GM04503 (cell line): ENCODE data around the gene RBKS.
"Not testable (repeated sequence)": the region's sequence is repeated elsewhere in the genome, so short reads cannot be mapped to it uniquely, and the experiment has no call there.

ENCODE experiments used
- DNase-seq: peaks from one replicate; pipeline ENCODE4 v3.0.0-alpha.2; 2012; ENCODE audit warnings: low read depth

The RBKS gene

DNA sequence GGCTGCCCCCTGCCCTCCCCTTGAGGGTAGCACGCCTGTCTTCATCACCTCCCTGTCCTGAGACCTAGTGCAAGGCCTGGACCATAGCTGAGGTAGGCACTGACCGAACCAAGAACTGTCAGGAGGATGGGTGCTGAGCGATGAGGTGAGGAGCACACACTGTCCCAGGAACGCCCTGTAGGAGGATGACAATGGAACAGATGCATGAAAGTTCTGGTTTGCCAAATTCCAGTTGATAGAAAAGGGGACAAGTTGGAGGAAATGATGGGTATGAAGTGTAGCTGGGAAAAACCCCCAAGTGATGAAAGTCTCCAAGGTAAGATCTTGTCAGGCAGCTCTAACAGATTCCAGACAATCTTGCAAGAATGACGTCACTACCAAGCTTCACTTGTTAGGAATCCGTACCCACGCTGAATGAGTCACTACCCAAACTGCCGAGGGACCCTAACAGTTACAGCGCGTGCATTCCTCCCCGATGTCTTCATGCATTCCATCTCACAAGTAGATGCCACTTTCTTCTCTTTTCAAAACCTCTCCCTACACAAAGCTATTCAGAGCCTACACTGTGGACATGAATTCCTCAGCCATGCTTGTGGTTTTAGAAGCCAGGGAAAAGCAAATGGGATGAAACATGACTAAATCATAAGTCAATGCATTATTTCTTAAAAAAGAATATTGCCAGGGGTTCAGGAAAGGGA lies 91.1 kb downstream of the RBKS start:
- DNase-seq = peak; percentile 100

DNA sequence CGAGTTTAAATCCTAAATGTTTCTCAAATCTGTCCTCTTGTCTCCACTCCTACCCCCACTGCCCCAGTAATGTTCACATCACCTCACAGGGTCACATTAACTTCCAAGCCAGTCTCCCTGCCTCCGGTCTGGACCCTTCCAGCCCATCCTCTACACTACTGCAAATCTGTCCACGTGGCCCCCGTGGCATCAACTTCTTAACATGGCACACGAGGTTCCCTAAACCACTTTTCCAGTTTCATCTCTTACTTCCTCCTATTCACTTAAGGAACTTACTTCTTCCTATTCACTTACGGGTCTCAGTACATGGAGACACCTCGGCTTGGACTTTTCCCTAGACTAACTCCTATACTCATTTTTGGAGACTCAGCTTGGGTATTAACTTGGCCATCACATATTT lies 91.7 kb downstream of the RBKS start:
- no peak for DNase-seq

DNA sequence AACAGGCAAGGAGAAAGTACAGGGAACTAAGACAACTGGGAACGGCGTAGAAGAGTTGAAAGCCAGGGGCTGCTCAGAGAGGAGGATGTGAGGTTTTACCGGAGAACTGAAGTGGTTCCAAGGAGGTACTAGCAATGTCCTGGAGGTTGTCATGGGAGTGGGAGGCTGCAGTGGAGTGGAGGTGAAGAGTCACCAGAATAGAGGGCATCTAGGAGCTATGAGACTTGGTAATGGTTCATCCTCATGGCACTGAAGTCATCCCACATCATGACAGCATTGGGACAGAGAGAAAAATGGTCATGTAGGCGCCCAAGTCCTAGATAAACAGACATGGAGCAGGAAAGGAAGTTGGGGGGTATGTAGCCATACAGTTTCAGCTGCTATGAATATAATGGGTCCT lies 92.3 kb downstream of the RBKS start:
- no peak for DNase-seq

DNA sequence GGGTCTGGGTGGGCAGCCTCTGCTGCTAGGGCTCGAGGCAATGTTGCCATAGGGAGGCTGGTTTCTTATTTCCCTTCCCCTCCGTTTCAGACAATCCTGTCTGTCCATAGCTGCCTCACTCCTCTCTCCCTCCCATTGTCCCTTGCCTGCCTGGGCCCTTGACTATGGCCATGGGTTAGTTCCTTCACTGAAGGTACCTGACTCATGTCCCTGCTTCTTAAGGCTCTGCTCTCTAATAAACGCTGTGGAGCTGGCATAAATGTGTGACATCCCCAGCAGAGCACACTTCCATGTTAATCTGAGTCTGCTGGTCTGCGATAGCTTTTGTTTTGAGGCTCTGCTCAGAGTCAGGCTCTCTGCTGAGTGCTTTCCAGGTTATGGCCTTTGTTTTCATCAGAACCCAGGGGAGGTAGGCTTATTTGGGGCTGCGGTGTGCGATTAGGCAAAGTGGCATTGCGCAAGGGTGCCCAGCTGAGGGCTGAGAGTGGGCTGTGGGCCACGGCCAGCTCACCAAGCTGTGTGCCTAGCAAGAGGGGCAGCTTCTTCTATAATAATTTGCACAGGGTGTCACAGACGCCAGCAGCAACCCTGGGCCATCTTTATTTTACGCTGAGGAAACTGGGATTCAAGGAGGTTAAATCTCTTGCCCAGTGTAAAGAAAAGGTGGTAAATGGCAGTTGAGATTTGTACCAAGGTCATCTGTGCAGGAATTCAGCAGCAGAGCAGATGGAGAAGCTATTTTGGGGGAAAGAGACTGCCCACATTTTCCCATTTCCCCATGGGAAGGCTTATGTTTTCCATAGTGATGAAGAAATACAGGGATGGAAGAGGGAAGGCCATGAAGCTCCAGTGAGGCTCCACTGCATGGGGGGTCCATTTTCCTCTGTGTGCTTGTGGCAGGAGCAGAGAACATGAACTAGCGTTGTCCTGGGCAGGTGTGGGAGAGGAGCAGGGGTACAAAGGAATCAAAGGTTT lies 93.1 kb downstream of the RBKS start:
- no peak for DNase-seq

DNA sequence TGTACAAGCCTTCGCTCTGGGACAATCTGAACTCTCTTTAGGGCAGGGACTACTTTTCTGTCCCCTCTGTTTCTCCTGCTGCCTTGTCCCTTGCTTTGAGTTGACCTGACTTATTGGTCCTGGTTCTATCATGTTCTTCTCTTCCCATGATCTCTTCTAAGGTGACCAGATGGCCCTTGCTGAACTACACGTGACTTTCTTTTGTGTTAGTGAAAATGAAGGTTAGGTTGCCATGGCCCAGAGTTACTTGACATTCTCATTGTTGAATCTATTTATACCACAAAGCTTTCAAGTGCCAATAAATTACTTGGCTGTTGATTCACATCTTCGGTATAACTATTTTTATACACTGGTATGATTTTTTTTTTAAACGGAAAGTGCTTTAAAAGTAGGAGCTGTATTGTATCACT lies 94.3 kb downstream of the RBKS start:
- DNase-seq = peak; percentile 56

DNA sequence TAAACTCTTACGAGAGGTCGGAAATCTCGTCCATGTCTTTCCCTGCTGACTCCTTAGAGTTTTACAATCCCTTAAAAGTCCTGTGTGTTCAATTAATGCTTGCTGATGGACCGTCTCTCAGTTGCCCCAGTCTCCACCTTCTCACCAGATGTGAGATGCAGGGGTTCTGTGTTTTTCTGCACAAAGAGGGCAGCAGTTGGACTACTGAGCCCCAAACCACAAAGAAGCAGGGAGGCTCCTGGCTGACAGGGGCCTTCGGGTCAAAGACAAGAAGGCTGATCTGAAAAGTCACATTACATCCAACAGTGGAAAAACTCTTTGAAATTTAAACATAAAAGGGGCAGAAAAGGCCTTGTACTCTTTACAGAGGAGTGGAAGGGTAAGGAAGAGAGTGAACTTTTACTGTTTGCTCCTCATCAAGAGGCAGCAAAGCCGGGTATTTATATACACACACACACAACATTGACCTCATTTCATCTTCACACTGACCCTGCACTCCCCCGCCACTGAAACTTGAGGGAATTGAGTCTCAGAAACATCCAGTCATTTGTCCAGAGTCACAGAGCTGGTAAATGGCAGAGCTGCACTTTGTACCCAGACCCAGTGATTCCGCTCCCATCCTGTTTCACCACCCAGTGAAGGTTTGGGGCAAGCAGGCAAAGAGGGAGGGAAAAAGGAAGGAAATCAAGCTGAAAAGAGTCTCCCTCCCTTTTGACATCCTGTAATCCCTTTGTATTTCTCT lies 94.9 kb downstream of the RBKS start:
- no peak for DNase-seq

DNA sequence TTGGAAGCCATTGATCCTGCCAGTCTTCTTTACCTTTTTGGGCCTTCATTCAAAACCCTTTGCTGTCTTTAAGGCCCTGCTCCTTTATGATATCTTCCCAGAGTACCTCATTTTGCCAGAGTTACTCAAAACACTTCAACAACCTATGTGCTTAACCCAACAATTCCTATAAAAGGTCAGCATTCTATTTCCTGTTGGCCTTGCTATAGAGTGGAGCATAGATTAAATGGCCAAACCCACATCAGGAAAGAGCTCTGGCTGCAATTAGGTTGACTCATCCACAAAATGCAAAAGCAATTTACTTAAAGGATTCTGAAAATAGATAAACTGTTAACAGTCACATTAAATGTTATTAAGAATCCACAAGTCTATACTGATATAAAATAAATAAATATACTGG lies 97.4 kb downstream of the RBKS start:
- DNase-seq = no peak

DNA sequence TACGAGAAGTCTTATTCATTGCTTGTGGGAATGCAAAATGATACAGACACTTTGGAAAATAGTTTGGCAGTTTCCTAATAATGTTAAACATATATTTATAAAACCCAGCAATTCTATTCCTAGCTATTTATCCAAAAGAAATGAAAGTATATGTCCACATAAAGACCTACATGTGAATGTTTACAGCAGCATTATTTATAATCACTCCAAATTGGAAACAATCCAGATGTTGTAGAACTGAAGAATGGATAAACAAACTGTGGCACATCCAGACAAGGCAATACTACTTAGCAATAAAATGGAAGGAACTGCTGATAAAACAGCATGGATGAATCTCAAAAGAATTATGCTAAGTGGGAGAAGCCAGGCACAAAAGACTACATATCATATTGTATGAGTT lies 99.4 kb downstream of the RBKS start:
- DNase-seq = no peak

DNA sequence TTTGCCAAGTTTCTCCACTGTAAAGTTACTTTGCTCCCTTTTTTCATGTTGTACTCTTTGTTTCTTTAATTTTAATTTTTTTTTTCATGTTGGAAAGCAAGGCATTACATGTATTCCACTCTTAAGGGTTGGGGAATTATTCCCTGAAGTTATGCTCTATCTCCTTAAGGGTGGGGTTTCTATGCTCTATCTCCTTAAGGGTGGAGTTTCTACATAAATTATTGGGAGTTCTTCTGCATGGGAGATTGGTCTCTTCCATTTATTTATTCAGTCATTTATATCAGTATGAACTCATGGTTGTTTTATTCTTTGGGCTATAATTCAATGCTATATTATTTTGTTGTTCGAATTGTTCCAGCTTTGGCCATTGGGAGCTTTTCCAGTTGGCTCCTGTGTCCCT lies 107.5 kb downstream of the RBKS start:
- no peak for DNase-seq

DNA sequence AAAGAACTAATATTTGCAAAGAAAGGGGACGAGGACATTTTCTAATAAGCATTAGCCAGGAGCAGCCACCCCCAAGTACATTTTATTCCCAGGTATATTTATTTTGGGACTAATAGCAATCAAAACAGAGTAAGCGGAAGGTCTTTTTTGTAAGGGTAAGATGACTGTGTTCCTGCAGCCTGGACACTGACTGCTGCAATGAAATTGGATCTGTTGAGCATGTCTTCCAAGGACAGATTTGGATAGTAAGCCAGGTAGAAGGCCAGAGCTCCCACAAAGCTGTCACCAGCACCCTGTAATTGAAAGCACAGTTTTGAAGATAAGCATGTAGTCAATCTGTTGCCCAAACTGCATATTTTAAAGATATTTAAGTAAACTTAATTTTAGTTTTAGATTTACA lies 108.7 kb downstream of the RBKS start:
- no peak for DNase-seq

DNA sequence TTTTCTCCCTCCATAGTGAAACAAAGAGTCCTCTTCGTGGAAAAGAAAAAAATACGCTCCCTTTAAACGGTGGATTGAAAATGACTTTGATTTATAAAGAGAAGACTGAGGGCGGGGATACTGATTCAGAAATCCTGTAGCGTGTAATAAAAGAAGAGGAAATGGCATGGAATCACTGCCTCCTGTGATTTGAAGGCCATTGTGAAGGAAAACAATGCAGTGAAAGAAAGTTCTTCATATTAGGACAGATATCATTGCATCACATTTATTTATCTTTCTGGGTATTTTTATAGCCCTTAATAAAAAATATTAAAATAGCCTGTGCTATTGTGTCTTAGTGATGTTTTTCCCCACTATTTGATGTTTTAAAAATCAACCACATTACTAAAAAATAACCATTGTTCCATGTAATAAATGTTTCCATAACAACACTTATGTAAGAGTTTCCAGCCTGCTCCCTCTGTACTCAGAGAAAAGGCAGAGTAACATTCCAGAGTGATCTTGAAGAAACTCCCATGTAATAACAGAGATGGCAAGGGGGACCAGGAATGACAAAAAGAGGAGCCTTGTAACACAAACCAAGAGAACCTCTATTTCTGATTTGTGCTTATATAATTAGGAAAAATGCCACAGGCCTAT lies 110.7 kb downstream of the RBKS start:
- DNase-seq = no peak

DNA sequence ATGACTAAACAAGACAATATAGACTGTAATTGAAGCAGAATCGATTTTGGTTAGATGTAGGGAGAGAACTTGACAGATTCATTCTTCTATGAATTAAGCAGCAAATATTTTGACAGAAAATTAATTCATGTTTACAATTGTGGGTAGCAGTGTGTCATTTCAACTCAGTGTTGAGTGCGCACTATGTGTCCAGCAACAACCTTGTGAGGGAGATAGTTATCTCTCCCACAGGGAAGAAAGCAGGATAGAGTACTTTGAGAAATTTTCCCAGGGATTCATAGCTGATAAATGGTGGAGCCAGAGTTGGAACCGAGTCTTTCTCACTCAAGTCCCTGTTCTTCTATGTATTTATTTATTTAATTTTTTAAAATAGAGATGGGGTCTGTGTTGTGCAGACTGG lies 113.5 kb downstream of the RBKS start:
- no peak for DNase-seq

DNA sequence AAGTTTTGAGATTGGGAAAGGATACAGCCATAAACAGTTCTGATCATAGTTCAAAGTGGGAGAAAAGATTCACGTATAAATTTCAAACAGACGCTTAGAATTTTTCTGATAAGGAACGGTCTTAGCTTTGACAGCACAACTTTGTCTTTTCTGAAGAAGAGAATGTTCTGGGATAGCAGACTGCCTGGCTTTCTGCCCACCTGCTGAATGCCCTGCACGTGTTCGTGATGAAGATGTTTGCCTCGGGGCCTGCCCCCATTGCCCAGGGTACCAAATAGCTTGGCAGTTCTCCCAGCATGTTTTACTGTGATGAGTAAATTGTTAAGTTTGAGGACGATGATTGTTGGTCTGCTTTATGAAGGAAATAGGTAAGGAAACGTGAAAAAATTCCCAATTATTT lies 114.1 kb downstream of the RBKS start:
- DNase-seq = peak; percentile 63

DNA sequence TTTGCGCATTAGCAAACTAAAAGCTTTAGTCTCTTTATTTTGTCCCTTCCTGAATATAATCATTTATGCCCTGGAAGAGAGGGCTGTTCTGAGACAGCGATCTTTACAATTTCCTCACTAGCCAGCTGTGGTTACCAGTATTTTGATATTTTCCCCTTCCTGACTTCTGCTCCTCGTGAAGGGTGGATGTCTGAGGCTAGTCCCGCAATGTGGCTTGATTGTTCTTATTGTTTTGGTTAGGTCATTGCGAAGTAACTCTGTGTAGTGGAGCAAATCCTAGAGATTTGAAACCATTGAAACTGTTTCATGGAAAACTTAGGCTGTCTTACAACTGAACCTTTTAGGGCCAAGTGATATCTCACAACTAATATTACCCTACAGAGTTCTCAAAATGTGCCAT lies 116.2 kb downstream of the RBKS start:
- DNase-seq = no peak

DNA sequence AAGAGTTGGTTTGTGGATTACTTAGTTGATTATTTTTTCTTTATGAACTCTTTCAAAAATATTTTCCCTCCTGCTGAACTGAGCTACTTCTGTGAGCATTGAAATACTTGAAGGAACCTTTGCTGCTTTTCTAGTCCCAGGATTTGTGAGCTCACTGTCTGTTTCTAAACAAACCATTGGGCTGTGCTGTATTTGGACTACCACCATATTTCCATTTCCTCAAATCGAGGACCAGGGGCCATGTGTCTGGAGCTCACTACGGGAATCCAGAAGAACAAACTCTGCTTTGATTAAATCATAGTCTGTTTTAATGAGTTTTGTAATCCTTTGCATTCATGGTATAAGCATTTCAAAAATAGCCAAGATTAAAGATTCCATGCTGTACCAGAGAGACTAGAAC lies 117.4 kb downstream of the RBKS start:
- no peak for DNase-seq

DNA sequence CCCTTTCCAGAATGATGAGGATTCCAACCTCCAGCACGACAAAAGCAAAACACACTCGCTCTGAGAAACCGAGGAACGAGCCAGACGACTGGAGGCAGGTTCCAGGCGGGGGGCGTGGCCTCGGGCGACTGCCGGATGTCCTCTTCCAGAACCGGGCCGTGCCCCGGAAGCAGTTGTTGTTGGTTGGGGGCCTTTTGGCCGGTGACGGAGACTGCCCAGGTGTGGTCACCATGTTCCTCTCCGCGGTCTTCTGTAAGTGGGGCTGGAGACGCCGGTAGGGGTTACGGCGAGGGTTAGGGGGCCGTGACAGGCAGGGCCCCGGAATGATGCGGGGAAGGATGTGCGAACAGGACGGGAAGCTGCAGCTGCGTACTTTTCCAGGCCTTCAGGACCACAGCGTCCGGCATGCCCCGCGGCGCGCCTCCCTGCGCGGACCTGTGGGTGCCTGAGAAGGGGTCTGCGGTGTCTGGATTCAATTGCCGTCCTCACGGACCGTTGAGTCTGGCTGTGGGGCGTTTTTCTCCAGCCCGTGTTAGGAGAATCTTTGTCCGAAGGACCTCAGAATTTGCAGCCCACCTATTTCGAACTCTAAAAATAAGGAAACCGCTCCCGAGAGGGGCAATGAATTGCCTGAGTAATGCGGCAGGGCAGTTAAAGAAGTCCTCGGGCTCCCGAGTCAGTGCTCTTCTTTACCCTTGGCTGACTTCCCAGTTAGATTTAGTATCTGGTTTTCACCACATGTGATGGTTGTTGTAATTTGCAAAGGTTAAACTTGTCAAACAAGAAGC lies 118.4 kb downstream of the RBKS start, which contains the start of gene MRPL33:
MRPL33 (plus strand) TSS at position 172 of the 788 bp plus-strand sequence; CDS start at position 231, 59 bp downstream.
- peak; percentile 59 for DNase-seq

DNA sequence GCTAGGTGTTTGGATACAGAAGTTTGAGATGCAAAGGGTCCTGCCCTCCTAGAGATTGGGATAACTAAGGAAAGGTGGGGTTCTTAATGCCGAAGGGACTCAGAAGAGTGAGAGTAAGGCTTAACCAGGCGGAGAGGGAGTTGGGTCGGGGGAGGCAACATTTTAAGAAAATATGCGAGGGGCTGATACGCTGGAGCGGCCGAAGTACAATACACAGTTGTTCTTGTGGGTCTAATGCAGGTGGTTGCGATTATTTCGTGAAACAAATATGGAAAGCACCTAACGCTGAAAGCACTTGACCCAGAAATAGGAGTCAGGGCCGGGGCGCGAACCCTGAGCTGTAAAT lies 119.0 kb downstream of the RBKS start:
- no peak for DNase-seq

DNA sequence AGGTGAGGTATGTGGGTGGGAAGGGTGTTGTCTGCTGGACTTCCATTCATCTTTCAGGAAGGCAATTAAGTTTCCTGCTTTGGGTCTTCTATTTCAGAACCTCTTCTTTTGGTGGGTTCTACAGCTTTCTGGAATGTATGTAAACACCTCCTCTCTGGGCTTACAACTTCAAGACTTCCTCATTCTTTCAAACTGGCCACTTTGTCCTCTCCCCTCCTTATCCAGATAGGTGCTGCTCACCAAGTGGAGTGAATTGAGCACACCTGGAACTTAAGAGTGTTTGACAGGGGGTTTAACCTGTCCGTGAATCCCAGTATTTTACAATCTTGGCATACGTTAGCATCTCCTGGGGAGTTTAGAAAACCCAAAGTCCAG lies 123.9 kb downstream of the RBKS start:
- DNase-seq = no peak

DNA sequence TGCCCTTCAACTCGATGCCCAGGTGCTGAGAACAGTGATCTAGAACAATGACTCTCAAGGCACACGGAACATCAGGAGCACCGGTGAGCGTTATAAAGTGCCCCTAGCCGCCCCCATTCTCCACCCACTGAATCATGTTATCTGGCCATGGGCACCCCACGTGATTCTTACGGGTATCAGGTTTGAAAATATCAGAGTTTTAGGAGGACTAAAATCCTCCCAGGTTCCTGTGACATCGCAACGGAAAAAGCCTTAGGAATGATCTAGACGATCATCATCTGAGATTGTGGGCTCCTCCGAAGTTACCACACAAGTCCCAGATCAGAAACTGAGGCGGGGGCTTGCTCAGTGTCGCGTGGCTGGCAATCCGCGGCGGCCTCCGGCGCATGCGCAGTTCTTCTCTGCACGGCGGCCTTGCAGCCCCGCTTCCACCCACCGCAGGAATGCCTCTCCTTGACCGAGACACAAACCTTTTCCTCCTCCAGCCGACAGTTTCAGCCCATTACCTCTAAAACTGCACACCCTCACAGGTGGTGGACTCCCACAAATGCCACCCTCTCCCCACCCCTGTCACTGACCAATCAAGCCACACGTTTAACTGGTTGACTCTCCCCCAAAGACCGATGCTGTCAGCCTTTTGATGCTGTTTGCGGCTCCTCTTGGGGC lies 124.4 kb downstream of the RBKS start:
- no peak for DNase-seq

DNA sequence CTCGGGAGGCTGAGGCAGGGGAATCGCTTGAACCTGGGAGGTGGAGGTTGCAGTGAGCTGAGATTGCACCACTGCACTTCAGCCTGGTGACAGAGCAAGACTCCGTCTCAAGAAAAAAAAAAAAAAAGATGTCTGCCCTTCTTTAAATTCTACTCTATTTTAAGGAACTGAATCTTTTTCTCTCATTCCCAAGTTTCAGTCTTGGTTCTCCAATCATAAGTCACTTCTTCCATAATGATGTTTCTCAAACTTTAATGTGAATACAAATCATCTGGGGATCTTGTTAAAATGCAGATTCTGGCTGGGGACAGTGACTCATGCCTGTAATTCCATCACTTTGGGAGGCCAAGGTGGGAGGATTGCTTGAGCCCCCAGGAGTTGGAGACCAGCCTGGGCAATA lies 125.7 kb downstream of the RBKS start:
- not testable (repeated sequence) for DNase-seq

DNA sequence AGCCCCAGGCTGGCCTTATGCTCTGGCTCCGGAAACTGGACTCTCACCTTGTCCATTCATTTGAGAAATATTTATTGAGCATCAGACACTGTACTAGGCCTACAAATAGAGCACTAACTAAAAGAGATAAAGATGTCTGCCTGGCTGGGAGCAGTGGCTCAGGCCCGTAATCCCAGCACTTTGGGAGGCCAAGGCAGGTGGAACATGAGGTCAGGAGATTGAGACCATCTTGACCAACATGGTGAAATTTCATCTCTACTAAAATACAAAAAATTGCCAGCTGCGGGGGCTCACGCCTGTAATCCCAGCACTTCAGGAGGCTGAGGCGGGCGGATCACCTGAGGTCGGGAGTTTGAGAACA lies 126.3 kb downstream of the RBKS start:
- DNase-seq = no peak
